MCF 10A (cell line): ENCODE measurements around the gene TBC1D9. TPM values are rescaled to one million over a fixed set of nuclear protein-coding genes. Genes with fewer than 3 reads are reported as not detected.

Experiments
- BruUV-seq: library from RNA; stranded (reverse); fragments of 400-500 nt; replicated peaks from 2 replicates; lab custom pipeline; 2021; lab: Mats Ljungman, UMichigan
- CTCF ChIA-PET: fragments of 300-600 bp; sonication (Branson Sonifier 250); formaldehyde crosslinking; extraction: SDS; loops from one replicate; lab custom pipeline; 2021; ENCODE audit warnings: antibody characterized with exemption, inconsistent platforms; lab: Yijun Ruan, JAX
- POLR2A ChIA-PET: fragments of 300-600, 350-650 bp; sonication (Branson Sonifier 250); formaldehyde crosslinking; extraction: SDS; loops from one replicate; lab custom pipeline; 2020; ENCODE audit warnings: antibody characterized with exemption, inconsistent platforms; lab: Yijun Ruan, JAX
- DNase-seq: peaks from one replicate; pipeline ENCODE4 v3.0.0-alpha.2; 2018; ENCODE audit not compliant: unreplicated experiment
- H3K27ac Mint-ChIP-seq: one replicate; pipeline ENCODE4 v1.8.0; 2022; ENCODE audit warnings: mild to moderate bottlenecking, low read depth, mixed read lengths; ENCODE audit not compliant: unreplicated experiment
- H3K27me3 Mint-ChIP-seq: one replicate; pipeline ENCODE4 v1.8.0; 2022; ENCODE audit warnings: mixed read lengths; ENCODE audit not compliant: insufficient read depth, unreplicated experiment
- H3K36me3 Mint-ChIP-seq: one replicate; pipeline ENCODE4 v1.8.0; 2022; ENCODE audit warnings: mild to moderate bottlenecking, moderate library complexity, mixed read lengths; ENCODE audit not compliant: insufficient read depth, unreplicated experiment
- H3K4me1 Mint-ChIP-seq: one replicate; pipeline ENCODE4 v1.8.0; 2022; ENCODE audit warnings: mixed read lengths; ENCODE audit not compliant: insufficient read depth, unreplicated experiment
- H3K4me3 Mint-ChIP-seq: one replicate; pipeline ENCODE4 v1.8.0; 2022; ENCODE audit warnings: mild to moderate bottlenecking, moderate library complexity, mixed read lengths; ENCODE audit not compliant: unreplicated experiment
- H3K9me3 Mint-ChIP-seq: one replicate; pipeline ENCODE4 v1.8.0; 2022; ENCODE audit warnings: mixed read lengths; ENCODE audit not compliant: unreplicated experiment
- CTCF ChIP-seq: fragments of 200-600 bp; IDR thresholded peaks from one replicate; pipeline ENCODE4 v1.8.0; 2022; ENCODE audit warnings: antibody characterized with exemption, mild to moderate bottlenecking; ENCODE audit not compliant: unreplicated experiment
- intact Hi-C: fragments of 100-400 bp; cut with micrococcal nuclease; formaldehyde crosslinking; loops from 2 replicates; pipeline ENCODE4 v1.14.1; 2022
- total RNA-seq: library from RNA; stranded (reverse); gene quantifications from 2 replicates; pipeline ENCODE4 v1.2.3, GENCODE V29; 2022

TBC1D9 gene
- total RNA-seq, 1 experiment from 2014 or later, result 17.4 TPM

GRCh38 chr4:140693562-140693961 lies 62.6 kb downstream of the TBC1D9 start:
- no peak for TF ChIP-seq CTCF
- Mint-ChIP-seq H3K27ac (no peak overlapping the region), H3K4me3 (no peak overlapping the region), H3K36me3 (peaks cover 10% of the 10 kb centered on the region), H3K4me1 (peaks cover 20% of the 10 kb centered on the region), H3K27me3 (no peaks in the 10 kb centered on the region), H3K9me3 (no peaks in the 10 kb centered on the region)
- ChIA-PET CTCF (no interaction called here), POLR2A (interaction anchor here (1.3 kb wide), 1 partner anchor 63 kb away, joined by 4 read pairs; the partner anchor contains the start of gene TBC1D9)
- intact Hi-C loops, result no loop called here
- BruUV-seq, result no TSS peak
- DNase-seq, result no peak

- H3K27ac Mint-ChIP-seq, result peak overlapping the region; percentile 64
These were observed 64.8 kb downstream of the TBC1D9 start for GRCh38 chr4:140691369-140691768.

GRCh38 chr4:140690093-140690492 lies 66.1 kb downstream of the TBC1D9 start:
- no peak overlapping the region for H3K4me3 Mint-ChIP-seq
- no peak for TF ChIP-seq CTCF
- POLR2A ChIA-PET, result no interaction called here
- peak overlapping the region; percentile 16 for H3K27ac Mint-ChIP-seq
- CTCF ChIA-PET, result no interaction called here
- intact Hi-C loops, result no loop called here
- no peak for DNase-seq
- no peaks in the 10 kb centered on the region for H3K27me3 Mint-ChIP-seq
- BruUV-seq, result no TSS peak
- no peaks in the 10 kb centered on the region for H3K9me3 Mint-ChIP-seq
- peaks cover 6% of the 10 kb centered on the region for H3K36me3 Mint-ChIP-seq
- H3K4me1 Mint-ChIP-seq, result peaks cover 20% of the 10 kb centered on the region

More at GRCh38 chr4:140691369-140691768, 64.8 kb downstream of the TBC1D9 start:
- CTCF ChIA-PET, result interaction anchor here (0.6 kb wide), 1 partner anchor 26 kb away, joined by 3 read pairs; no protein-coding TSS in a partner anchor
- no peak for TF ChIP-seq CTCF
- intact Hi-C loops, result no loop called here
- no peak overlapping the region for H3K4me3 Mint-ChIP-seq
- peaks cover 20% of the 10 kb centered on the region for H3K4me1 Mint-ChIP-seq
- peak; percentile 50 for DNase-seq
- no TSS peak for BruUV-seq
- no peaks in the 10 kb centered on the region for H3K9me3 Mint-ChIP-seq
- POLR2A ChIA-PET, result interaction anchor here (0.6 to 2.0 kb wide), 5 partner anchors 10 to 566 kb away, joined by 3 to 5 read pairs (median 3); no protein-coding TSS in a partner anchor
- no peaks in the 10 kb centered on the region for H3K27me3 Mint-ChIP-seq
- peaks cover 6% of the 10 kb centered on the region for H3K36me3 Mint-ChIP-seq

GRCh38 chr4:140689623-140690022 lies 66.6 kb downstream of the TBC1D9 start:
- BruUV-seq, result no TSS peak
- TF ChIP-seq CTCF, result no peak
- Mint-ChIP-seq H3K4me3 (no peak overlapping the region), H3K27ac (peak overlapping the region; percentile 16), H3K27me3 (no peaks in the 10 kb centered on the region), H3K4me1 (peaks cover 20% of the 10 kb centered on the region), H3K36me3 (peaks cover 6% of the 10 kb centered on the region), H3K9me3 (no peaks in the 10 kb centered on the region)
- intact Hi-C loops, result no loop called here
- DNase-seq, result no peak
- ChIA-PET CTCF (no interaction called here), POLR2A (interaction anchor here (0.9 kb wide), 1 partner anchor 101 kb away, joined by 3 read pairs; no protein-coding TSS in a partner anchor)
